H9 (cell line): ENCODE data around the gene JAG2. TPM values are rescaled to one million over a fixed set of nuclear protein-coding genes. Genes with fewer than 3 reads are reported as not detected.

Experiments used
- DNase-seq: peaks from one replicate; pipeline ENCODE4 v3.0.0-alpha.2; 2017
- H2AFZ ChIP-seq: one replicate; pipeline ENCODE4 v1.6.1; 2013; ENCODE audit warnings: mild to moderate bottlenecking, low read length, control low read depth, moderate library complexity
- H2AK5ac ChIP-seq: 2 replicates; pipeline ENCODE4 v1.6.1; 2013; ENCODE audit warnings: low read length, control low read depth, mixed read lengths; ENCODE audit not compliant: insufficient read length
- H2BK120ac ChIP-seq: one replicate; pipeline ENCODE4 v1.6.1; 2013; ENCODE audit warnings: low read depth, mild to moderate bottlenecking, low read length, control low read depth, inconsistent platforms; ENCODE audit not compliant: poor library complexity, severe bottlenecking
- H2BK12ac ChIP-seq: 2 replicates; pipeline ENCODE4 v1.6.1; 2013; ENCODE audit warnings: low read length, control low read depth, mixed read lengths, low read depth; ENCODE audit not compliant: insufficient read length
- H2BK15ac ChIP-seq: 2 replicates; pipeline ENCODE4 v1.6.1; 2013; ENCODE audit warnings: low read depth, low read length, control low read depth
- H2BK20ac ChIP-seq: one replicate; pipeline ENCODE4 v1.6.1; 2013; ENCODE audit warnings: low read depth, mild to moderate bottlenecking, low read length, control low read depth, inconsistent platforms; ENCODE audit not compliant: poor library complexity, severe bottlenecking
- H2BK5ac ChIP-seq: 2 replicates; pipeline ENCODE4 v1.6.1; 2013; ENCODE audit warnings: low read length, control low read depth, mixed read lengths; ENCODE audit not compliant: insufficient read length
- H3K14ac ChIP-seq: 2 replicates; pipeline ENCODE4 v1.6.1; 2013; ENCODE audit warnings: low read length, control low read depth; ENCODE audit not compliant: insufficient read depth
- H3K18ac ChIP-seq: 2 replicates; pipeline ENCODE4 v1.6.1; 2013; ENCODE audit warnings: low read depth, mild to moderate bottlenecking, mixed read lengths, low read length, control low read depth; ENCODE audit not compliant: insufficient read length
- H3K23ac ChIP-seq: 2 replicates; pipeline ENCODE4 v1.6.1; 2013; ENCODE audit warnings: low read length, control low read depth, mixed read lengths, low read depth; ENCODE audit not compliant: insufficient read length
- H3K23me2 ChIP-seq: 2 replicates; pipeline ENCODE4 v1.6.1; 2013; ENCODE audit warnings: low read depth, mild to moderate bottlenecking, mixed read lengths, low read length, control low read depth; ENCODE audit not compliant: insufficient read length, poor library complexity, severe bottlenecking
- H3K27ac ChIP-seq: 2 replicates; pipeline ENCODE4 v1.5.1; 2013; ENCODE audit warnings: low read length, control low read depth, mixed read lengths, low read depth; ENCODE audit not compliant: insufficient read length
- H3K27me3 ChIP-seq: 2 replicates; pipeline ENCODE4 v1.6.1; 2013; ENCODE audit warnings: low read length, control low read depth, inconsistent platforms; ENCODE audit not compliant: insufficient read depth
- H3K4ac ChIP-seq: 2 replicates; pipeline ENCODE4 v1.6.1; 2013; ENCODE audit warnings: low read depth, mild to moderate bottlenecking, control low read depth, inconsistent platforms, low read length, moderate library complexity
- H3K4me1 ChIP-seq: 2 replicates; pipeline ENCODE4 v1.6.1; 2013; ENCODE audit warnings: low read length, control low read depth, inconsistent platforms; ENCODE audit not compliant: insufficient read depth
- H3K4me2 ChIP-seq: 2 replicates; pipeline ENCODE4 v1.6.1; 2013; ENCODE audit warnings: low read length, control low read depth, mixed read lengths; ENCODE audit not compliant: insufficient read length, insufficient read depth
- H3K56ac ChIP-seq: 2 replicates; pipeline ENCODE4 v1.6.1; 2013; ENCODE audit warnings: low read depth, mild to moderate bottlenecking, mixed read lengths, low read length, control low read depth; ENCODE audit not compliant: insufficient read length
- H3K79me1 ChIP-seq: 2 replicates; pipeline ENCODE4 v1.6.1; 2013; ENCODE audit warnings: low read depth, mild to moderate bottlenecking, moderate library complexity, low read length, control low read depth, inconsistent platforms; ENCODE audit not compliant: insufficient read depth, poor library complexity, severe bottlenecking
- H3K79me2 ChIP-seq: 2 replicates; pipeline ENCODE4 v1.6.1; 2013; ENCODE audit warnings: low read length, control low read depth, inconsistent platforms; ENCODE audit not compliant: insufficient read depth
- H3K9ac ChIP-seq: 2 replicates; pipeline ENCODE4 v1.6.1; 2013; ENCODE audit warnings: low read length, control low read depth, mixed read lengths; ENCODE audit not compliant: insufficient read length; ENCODE audit errors: extremely low read depth
- H3K9me3 ChIP-seq: one replicate; pipeline ENCODE4 v1.6.1; 2013; ENCODE audit warnings: low read depth, low read length, inconsistent platforms; ENCODE audit not compliant: control insufficient read depth
- H3T11ph ChIP-seq: one replicate; pipeline ENCODE4 v1.6.1; 2013; ENCODE audit warnings: mild to moderate bottlenecking, low read length, control low read depth, inconsistent platforms
- H4K20me1 ChIP-seq: one replicate; pipeline ENCODE4 v1.6.1; 2013; ENCODE audit not compliant: control insufficient read depth, insufficient read length, insufficient read depth
- H4K5ac ChIP-seq: 2 replicates; pipeline ENCODE4 v1.6.1; 2013; ENCODE audit warnings: low read depth, mild to moderate bottlenecking, mixed read lengths, low read length, control low read depth; ENCODE audit not compliant: insufficient read length
- H4K8ac ChIP-seq: replicated peaks from 2 replicates; pipeline ENCODE4 v1.6.1; 2013; ENCODE audit warnings: low read length, control low read depth, mixed read lengths, low read depth; ENCODE audit not compliant: insufficient read length
- H4K91ac ChIP-seq: 2 replicates; pipeline ENCODE4 v1.6.1; 2013; ENCODE audit warnings: low read depth, mild to moderate bottlenecking, moderate library complexity, mixed read lengths, low read length, control low read depth; ENCODE audit not compliant: insufficient read length
- H3K27ac Mint-ChIP-seq, 3 experiments: 2 replicates in 2 of 3; 3 replicates in 1 of 3; pipeline ENCODE4 v1.8.0; 2020 to 2021; ENCODE audit warnings: mixed read lengths in 3 of 3, mild to moderate bottlenecking in 1 of 3, moderate library complexity in 1 of 3
- H3K27me3 Mint-ChIP-seq: 2 replicates; pipeline ENCODE4 v1.8.0; 2021; ENCODE audit warnings: low read depth, mild to moderate bottlenecking, moderate library complexity, mixed read lengths
- H3K36me3 Mint-ChIP-seq, 3 experiments: 2 replicates in 2 of 3; 3 replicates in 1 of 3; pipeline ENCODE4 v1.8.0; 2020 to 2021; ENCODE audit warnings: low read depth in 3 of 3, mixed read lengths in 3 of 3; ENCODE audit not compliant: insufficient read depth in 1 of 3
- H3K4me1 Mint-ChIP-seq, 2 experiments: 2 replicates each; pipeline ENCODE4 v1.8.0; 2020; ENCODE audit warnings: mixed read lengths in 2 of 2
- H3K4me3 Mint-ChIP-seq, 2 experiments: 2 replicates in 1 of 2; 3 replicates in 1 of 2; pipeline ENCODE4 v1.8.0; 2020 to 2021; ENCODE audit warnings: mild to moderate bottlenecking in 2 of 2, mixed read lengths in 2 of 2, moderate library complexity in 1 of 2
- H3K9me3 Mint-ChIP-seq, 2 experiments: 2 replicates in 1 of 2; 3 replicates in 1 of 2; pipeline ENCODE4 v1.8.0; 2020; ENCODE audit warnings: mild to moderate bottlenecking in 2 of 2, mixed read lengths in 2 of 2, moderate library complexity in 1 of 2
- WGBS: extraction: QIAGEN DNeasy Blood & Tissue Kit; methylation state at CpG from one replicate; pipeline ENCODE4 v1.1.7; 2013; ENCODE audit warnings: missing lambda C conversion rate, low lambda C conversion rate, mixed read lengths; ENCODE audit not compliant: insufficient read length; ENCODE audit errors: extremely low coverage; 5-methylcytosine and 5-hydroxymethylcytosine counted together
- total RNA-seq: library from RNA; stranded (reverse); gene quantifications from 2 replicates; pipeline ENCODE4 v1.2.1, GENCODE V29; 2021
- TF ChIP-seq, protein P1 (sequence below): fragments of 200-600 bp; sonication (generic); conservative IDR thresholded peaks from 3 replicates; pipeline ENCODE4 v1.8.0; 2021; ENCODE audit warnings: antibody characterized with exemption, mild to moderate bottlenecking

Gene JAG2
- total RNA-seq, 1 experiment from 2014 or later: 11.4 TPM

DNA sequence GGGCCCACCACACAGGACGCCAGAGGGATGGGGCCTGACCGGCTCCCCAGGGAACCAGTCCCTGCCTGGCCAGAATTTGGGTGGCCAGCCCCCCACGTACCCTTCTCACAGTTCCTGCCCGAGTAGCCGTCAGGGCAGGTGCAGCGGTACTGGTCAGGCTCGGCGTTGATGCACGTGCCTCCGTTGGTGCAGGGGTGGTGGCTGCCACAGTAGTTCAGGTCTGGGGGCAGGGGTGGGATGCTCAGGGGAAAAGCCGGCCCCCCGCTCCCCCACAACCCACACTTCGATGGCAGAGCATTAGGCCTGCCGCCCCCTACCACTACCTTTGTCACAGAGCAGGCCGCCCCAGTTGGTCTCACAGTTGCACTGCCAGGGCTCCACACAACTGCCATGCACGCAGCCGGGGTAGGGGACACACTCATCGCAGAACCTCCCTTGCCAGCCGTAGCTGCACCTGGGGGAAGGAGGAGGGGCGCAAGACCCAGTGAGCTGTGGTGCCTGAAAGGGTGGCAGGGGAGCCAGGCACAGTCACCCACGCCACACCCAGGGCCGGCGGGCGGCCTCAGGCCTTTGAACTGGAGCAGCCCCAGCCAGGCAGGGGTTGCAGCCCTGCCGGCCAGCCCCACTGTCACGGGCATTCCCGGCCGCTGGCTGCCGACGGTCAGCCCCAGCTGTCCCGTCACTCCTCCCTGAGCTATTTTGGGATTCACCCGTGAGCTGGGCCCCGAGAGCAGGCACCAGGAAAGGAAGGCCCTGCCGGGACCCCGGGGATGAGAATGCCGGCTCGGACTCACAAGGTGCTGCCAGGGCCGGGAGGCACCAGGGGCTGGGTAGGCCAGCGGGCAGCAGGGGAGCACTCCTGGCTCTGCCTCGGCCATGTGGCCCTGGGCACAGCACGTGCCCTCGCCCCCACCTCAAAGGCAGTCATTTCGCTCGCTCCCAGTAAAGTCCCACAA lies 16.5 kb downstream of the JAG2 start:
- no peak overlapping the region for H4K5ac ChIP-seq
- H3K27ac ChIP-seq: no peak overlapping the region
- no peaks in the 10 kb centered on the region for H3K27me3 ChIP-seq
- H3K4me1 ChIP-seq: no peaks in the 10 kb centered on the region
- H2AFZ ChIP-seq: no peak overlapping the region
- no peaks in the 10 kb centered on the region for H3K79me1 ChIP-seq
- no peak overlapping the region for H4K8ac ChIP-seq
- H4K20me1 ChIP-seq: no peaks in the 10 kb centered on the region
- Mint-ChIP-seq H3K4me1 (peaks cover 2 to 18% of the 10 kb centered on the region in 2 experiments; a peak in 3 of 4 replicates), H3K4me3 (no peak overlapping the region; a peak in 1 of 5 replicates), H3K36me3 (no peaks in the 10 kb centered on the region), H3K27ac (no peak overlapping the region; a peak in 1 of 7 replicates), H3K9me3 (no peaks in the 10 kb centered on the region), H3K27me3 (peaks cover 1% of the 10 kb centered on the region; the same call in 1 of the 2 replicates)
- H3K79me2 ChIP-seq: no peaks in the 10 kb centered on the region
- no peak overlapping the region for H3T11ph ChIP-seq
- no peak overlapping the region for H2BK20ac ChIP-seq
- no peak overlapping the region for H2BK15ac ChIP-seq
- TF ChIP-seq, protein P1, sequence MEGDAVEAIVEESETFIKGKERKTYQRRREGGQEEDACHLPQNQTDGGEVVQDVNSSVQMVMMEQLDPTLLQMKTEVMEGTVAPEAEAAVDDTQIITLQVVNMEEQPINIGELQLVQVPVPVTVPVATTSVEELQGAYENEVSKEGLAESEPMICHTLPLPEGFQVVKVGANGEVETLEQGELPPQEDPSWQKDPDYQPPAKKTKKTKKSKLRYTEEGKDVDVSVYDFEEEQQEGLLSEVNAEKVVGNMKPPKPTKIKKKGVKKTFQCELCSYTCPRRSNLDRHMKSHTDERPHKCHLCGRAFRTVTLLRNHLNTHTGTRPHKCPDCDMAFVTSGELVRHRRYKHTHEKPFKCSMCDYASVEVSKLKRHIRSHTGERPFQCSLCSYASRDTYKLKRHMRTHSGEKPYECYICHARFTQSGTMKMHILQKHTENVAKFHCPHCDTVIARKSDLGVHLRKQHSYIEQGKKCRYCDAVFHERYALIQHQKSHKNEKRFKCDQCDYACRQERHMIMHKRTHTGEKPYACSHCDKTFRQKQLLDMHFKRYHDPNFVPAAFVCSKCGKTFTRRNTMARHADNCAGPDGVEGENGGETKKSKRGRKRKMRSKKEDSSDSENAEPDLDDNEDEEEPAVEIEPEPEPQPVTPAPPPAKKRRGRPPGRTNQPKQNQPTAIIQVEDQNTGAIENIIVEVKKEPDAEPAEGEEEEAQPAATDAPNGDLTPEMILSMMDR: no peak
- H3K9ac ChIP-seq: no peak overlapping the region
- no peak overlapping the region for H3K4me2 ChIP-seq
- no peak overlapping the region for H3K18ac ChIP-seq
- no peak overlapping the region for H3K4ac ChIP-seq
- no peaks in the 10 kb centered on the region for H3K23me2 ChIP-seq
- no peak for DNase-seq
- WGBS: no CpG with 5 or more reads among the region's 44 CpGs
- H3K9me3 ChIP-seq: no peaks in the 10 kb centered on the region
- no peak overlapping the region for H2AK5ac ChIP-seq
- H2BK12ac ChIP-seq: no peak overlapping the region
- H2BK5ac ChIP-seq: no peak overlapping the region
- no peak overlapping the region for H2BK120ac ChIP-seq
- H3K14ac ChIP-seq: no peak overlapping the region; the same call in 1 of the 2 replicates
- H4K91ac ChIP-seq: no peak overlapping the region
- no peak overlapping the region for H3K23ac ChIP-seq
- no peak overlapping the region for H3K56ac ChIP-seq
